HG03135 (cell line): ENCODE results near the gene TRIM63.

ENCODE experiments used
- ATAC-seq: cut with Tn5 transposase; IDR thresholded peaks from one replicate; pipeline ENCODE4 v1.9.1; 2021; ENCODE audit warnings: mild to moderate bottlenecking, moderate library complexity; ENCODE audit not compliant: unreplicated experiment

TRIM63 gene

GRCh38 chr1:26089125-26089524, 21.7 kb upstream of the TRIM63 start:
- no peak for ATAC-seq

DNA sequence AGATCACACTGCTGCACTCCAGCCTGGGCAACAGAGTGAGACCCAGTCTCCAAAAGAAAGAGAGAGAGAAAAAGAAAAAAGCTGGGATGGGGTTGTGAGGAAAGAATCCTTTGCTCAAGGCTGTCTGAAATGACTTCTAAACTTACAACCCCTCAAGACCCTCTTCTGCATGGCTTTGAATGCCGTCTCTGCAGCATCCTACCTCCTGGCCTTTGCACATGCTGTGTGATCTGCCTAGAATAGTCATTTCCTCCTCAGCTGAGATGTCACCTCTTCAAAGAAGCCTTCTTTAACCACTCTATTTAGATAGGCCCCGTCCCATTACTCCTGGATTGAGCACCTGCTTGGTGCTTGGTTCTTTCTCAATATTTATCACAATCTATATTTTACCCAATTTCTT, 17.4 kb upstream of the TRIM63 start:
- no peak for ATAC-seq

GRCh38 chr1:26084091-26084561, 16.7 kb upstream of the TRIM63 start:
- ATAC-seq, result no peak

- no peak for ATAC-seq
Measured at GRCh38 chr1:26083208-26083607, 15.8 kb upstream of the TRIM63 start.

DNA sequence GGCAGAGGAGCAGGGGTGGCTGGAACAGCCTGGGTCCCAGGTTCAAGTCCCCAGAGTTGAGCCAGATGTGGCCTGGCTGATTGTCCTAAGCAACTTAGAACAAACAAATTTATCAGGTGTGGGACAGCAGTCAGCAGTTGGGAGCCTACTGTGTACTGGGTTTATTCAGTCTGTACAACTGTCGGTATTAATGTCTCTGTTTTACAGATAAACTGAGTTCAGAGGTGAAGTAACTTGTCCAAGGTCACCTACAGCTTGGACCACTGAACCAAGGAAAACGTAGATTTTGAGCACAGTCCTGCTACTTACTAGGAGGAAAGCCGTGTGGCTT, 14.6 kb upstream of the TRIM63 start:
- ATAC-seq, result no peak

- no peak for ATAC-seq
Measured at GRCh38 chr1:26081267-26082019, 14.0 kb upstream of the TRIM63 start.

- ATAC-seq, result no peak
Measured at GRCh38 chr1:26079960-26080814, 12.8 kb upstream of the TRIM63 start.

- no peak for ATAC-seq
Measured at GRCh38 chr1:26079178-26079563, 11.7 kb upstream of the TRIM63 start.

GRCh38 chr1:26078286-26079177, 11.1 kb upstream of the TRIM63 start:
- ATAC-seq, result no peak

DNA sequence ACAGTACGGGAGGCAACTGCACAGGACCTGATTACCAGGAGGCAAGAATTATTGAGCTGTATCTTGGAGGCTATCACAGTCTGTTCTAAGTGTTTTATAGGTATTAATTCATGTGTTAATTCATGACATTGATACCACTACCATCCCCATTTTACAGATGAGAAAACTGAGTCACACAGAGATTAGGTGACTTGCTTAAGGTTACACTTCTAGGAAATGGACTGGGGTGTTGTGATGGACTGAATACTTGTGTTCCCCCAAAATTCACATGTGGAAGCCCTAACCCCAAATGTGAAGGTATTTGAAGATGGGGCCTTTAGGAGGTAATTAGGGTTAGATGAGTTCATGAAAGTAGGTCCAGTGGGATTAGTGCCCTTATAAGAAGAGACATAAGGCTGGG, 10.1 kb upstream of the TRIM63 start:
- ATAC-seq, result no peak

- no peak for ATAC-seq
Measured at GRCh38 chr1:26075421-26076144, 8.2 kb upstream of the TRIM63 start.

DNA sequence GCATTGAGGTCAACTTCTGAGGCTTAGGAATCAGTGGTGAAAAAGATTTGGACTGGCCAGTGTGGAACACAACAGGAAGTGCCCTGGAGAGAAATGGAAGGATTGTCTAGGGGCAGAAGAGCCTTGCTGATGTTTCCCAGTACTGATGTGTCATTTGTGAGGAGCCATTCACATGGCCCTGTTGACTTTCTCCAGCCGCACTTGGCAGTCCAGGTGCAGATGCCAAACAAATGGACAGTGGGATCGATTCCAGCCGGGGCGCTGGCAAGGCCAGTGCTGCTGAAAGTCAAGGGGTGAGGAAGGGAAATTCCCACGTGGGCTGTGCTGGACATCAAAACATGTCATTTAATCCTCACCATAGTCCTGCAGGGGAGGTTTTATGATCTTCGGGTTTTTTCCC, 4.9 kb upstream of the TRIM63 start:
- ATAC-seq, result no peak

- no peak for ATAC-seq
Measured at GRCh38 chr1:26070963-26071342, 3.5 kb upstream of the TRIM63 start.

- ATAC-seq, result no peak
Measured at GRCh38 chr1:26070296-26070962, 3.0 kb upstream of the TRIM63 start.

DNA sequence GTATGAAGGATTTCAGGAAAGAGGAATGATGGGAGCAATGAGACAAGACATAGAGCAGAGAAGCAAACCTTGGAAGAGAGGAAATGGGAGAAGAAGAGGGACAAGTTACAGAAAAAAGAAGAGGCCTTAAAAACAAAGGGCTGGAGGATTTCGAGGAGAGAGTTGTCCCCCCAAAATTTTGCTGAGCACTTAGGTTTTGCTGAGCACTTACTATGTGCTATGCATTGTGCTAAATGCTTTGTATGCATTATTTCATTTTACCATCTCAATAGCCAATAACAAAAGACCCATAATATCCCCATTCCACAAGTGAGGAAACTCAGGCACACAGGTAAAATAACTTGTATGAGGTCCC, 2.5 kb upstream of the TRIM63 start:
- ATAC-seq, result no peak

DNA sequence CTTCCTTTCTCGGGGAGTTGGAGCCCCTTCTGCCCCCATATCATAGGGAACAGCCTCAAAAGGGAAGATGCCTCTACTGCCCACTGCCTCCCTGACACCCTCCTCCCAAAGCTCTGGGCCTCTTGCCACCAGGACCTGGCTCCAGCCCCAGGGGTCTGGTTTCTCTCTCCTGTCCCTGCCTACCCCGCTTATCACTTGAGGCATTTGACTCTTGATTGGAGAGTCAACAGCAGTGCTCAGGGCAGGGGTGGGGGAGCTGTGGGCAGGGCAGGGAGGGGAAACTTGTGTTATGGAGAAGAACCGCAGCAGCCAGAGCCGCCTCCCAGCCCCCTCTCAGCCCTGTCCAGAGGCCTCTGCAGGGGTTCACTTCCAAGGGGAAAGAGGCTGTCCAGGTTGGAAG, 573 bp downstream of the TRIM63 start:
- no peak for ATAC-seq

GRCh38 chr1:26066160-26066559, 1.3 kb downstream of the TRIM63 start:
- no peak for ATAC-seq

DNA sequence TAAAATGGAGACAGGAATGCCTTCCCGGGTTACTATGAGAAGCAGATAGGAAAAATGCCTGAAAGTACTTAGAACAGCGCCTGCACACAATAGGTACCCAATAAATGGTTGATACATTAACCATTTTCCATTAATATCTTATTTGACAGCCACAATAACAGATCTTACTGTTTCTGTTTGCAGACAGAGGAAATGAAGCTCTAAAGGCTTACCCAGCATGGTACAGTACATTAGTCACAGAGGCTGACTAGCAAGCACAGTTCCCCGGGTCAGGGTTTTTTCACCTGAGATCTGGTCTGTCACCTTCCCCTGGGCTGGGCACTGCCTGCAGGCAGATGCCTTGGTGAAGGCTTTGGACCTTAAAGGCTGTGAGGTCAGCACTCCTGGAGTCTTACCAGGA, 2.9 kb downstream of the TRIM63 start:
- no peak for ATAC-seq

GRCh38 chr1:26060832-26061574, 6.4 kb downstream of the TRIM63 start:
- no peak for ATAC-seq

- ATAC-seq, result no peak
Measured at GRCh38 chr1:26059906-26060305, 7.5 kb downstream of the TRIM63 start.
